ENCODE measurements around the gene SLITRK4. TPM values are rescaled to one million over a fixed set of nuclear protein-coding genes. Genes with fewer than 3 reads are reported as not detected.

Gene SLITRK4, protein sequence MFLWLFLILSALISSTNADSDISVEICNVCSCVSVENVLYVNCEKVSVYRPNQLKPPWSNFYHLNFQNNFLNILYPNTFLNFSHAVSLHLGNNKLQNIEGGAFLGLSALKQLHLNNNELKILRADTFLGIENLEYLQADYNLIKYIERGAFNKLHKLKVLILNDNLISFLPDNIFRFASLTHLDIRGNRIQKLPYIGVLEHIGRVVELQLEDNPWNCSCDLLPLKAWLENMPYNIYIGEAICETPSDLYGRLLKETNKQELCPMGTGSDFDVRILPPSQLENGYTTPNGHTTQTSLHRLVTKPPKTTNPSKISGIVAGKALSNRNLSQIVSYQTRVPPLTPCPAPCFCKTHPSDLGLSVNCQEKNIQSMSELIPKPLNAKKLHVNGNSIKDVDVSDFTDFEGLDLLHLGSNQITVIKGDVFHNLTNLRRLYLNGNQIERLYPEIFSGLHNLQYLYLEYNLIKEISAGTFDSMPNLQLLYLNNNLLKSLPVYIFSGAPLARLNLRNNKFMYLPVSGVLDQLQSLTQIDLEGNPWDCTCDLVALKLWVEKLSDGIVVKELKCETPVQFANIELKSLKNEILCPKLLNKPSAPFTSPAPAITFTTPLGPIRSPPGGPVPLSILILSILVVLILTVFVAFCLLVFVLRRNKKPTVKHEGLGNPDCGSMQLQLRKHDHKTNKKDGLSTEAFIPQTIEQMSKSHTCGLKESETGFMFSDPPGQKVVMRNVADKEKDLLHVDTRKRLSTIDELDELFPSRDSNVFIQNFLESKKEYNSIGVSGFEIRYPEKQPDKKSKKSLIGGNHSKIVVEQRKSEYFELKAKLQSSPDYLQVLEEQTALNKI
- 1 to 10 TPM in 1 of 5 donors, under 1 TPM in 1, not detected in 3; 0.29 to 6.2 TPM for total RNA-seq
- polyA plus RNA-seq = under 1 TPM; 0.03 to 0.15 (median 0.06) TPM
- long read RNA-seq, donor 1, partial matches to known transcripts = 0 of 1 reads
- long read RNA-seq, donor 1, other reads (novel, unspliced or antisense) = 0 of 1 reads
- long read RNA-seq, donor 2 = 0 reads
- long read RNA-seq, donor 3, partial matches to known transcripts = 0 of 1 reads
- long read RNA-seq, donor 3, other reads (novel, unspliced or antisense) = 0 of 1 reads
- long read RNA-seq, donor 4 = 0 reads
- long read RNA-seq, donor 5, partial matches to known transcripts = 0 of 1 reads
- long read RNA-seq, donor 5, other reads (novel, unspliced or antisense) = 0 of 1 reads
- long read RNA-seq, donor 6, partial matches to known transcripts = 0 of 2 reads
- long read RNA-seq, donor 6, other reads (novel, unspliced or antisense) = 0 of 2 reads
- long read RNA-seq, donor 7, partial matches to known transcripts = 0 of 2 reads
- long read RNA-seq, donor 7, other reads (novel, unspliced or antisense) = 0 of 2 reads
- long read RNA-seq, donor 8, partial matches to known transcripts = 0 of 1 reads
- long read RNA-seq, donor 8, other reads (novel, unspliced or antisense) = 0 of 1 reads
- long read RNA-seq, donor 9 = 0 reads
- long read RNA-seq, donor 10 = 0 reads

DNA sequence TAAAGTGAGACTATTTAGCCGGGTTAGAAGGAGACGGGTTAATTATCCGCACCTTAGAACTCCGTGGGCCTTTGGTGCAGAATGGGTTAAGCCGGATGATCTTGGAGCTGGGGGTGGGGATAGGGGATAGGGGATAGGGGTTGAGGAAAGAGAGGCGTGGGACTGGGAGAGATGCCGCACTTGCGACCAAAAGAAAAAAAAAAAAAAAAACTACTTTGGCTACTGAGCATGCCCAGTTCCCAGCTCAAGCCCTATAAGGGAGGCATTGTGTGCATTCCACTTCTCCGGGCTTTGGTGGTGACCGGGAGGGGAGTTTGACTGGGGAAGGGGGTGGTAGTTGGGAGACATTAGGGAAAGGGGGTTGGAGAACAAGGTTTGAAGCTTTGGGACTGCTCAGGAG, at the start of gene SLITRK4:
Gene SLITRK4 (minus strand): TSS at position 187 of the 400 bp plus-strand sequence. CDS start 4,993 bp downstream, outside the sequence.
- Histone ChIP-seq H3K4me3 (peak within 1 kb of the TSS; percentile 36 to 51 (median 44)), H3K27ac (no peak within 1 kb of the TSS), H3K4me1 (peaks cover 0 to 22% (median 15%) of the 10 kb centered on the region in 4 donors), H3K9me3 (no peaks in the 10 kb centered on the region), H3K27me3 (peaks cover 0 to 33% (median 22%) of the 10 kb centered on the region in 3 donors), H3K36me3 (no peaks in the 10 kb centered on the region)
- 2 to 47% (median 11%) methylated on average over 7 to 10 of the region's 10 CpGs for WGBS, 5 donors
- peak in 1 of 2 donors; percentile 66 for DNase-seq
- TF ChIP-seq POLR2AphosphoS5 (IDR thresholded peaks at IDR 0.05) (no peak), EP300 (IDR thresholded peaks at IDR 0.05) (no peak), POLR2A (IDR thresholded peaks at IDR 0.05) (no peak)
- TF ChIP-seq, protein P1, sequence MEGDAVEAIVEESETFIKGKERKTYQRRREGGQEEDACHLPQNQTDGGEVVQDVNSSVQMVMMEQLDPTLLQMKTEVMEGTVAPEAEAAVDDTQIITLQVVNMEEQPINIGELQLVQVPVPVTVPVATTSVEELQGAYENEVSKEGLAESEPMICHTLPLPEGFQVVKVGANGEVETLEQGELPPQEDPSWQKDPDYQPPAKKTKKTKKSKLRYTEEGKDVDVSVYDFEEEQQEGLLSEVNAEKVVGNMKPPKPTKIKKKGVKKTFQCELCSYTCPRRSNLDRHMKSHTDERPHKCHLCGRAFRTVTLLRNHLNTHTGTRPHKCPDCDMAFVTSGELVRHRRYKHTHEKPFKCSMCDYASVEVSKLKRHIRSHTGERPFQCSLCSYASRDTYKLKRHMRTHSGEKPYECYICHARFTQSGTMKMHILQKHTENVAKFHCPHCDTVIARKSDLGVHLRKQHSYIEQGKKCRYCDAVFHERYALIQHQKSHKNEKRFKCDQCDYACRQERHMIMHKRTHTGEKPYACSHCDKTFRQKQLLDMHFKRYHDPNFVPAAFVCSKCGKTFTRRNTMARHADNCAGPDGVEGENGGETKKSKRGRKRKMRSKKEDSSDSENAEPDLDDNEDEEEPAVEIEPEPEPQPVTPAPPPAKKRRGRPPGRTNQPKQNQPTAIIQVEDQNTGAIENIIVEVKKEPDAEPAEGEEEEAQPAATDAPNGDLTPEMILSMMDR (IDR thresholded peaks at IDR 0.05) = no peak
- intact Hi-C loops (cut with DNase I; ENCODE audit: low total_unique reads) = no loop called here

DNA sequence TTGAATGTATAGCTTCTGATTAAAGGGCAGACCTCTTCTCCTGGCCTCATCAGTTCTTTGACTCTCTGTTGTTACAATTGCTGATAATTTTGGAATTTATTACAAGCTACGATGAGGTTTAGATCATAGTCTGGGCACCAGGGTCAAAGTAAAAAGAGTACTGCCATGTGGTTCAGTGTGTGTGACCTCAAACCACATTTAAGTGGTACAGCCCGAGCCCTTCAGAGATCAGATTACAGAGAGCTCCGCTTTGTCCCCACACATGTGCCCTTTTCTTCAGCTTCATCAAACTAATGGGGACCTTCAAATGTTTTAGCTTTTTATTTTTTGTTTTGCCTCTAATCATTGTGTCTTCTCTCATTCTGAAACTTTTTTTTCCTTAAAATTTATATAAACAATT, 47.6 kb upstream of the SLITRK4 start:
- Histone ChIP-seq H3K27me3 (no peaks in the 10 kb centered on the region), H3K9me3 (no peaks in the 10 kb centered on the region), H3K27ac (no peak overlapping the region), H3K36me3 (no peaks in the 10 kb centered on the region), H3K4me3 (no peak overlapping the region), H3K4me1 (no peaks in the 10 kb centered on the region)
- DNase-seq = no peak
- WGBS, 5 donors = 38 to 45% (median 41%) methylated on average over 3 of the region's 3 CpGs
- intact Hi-C loops (cut with DNase I; ENCODE audit: low total_unique reads) = no loop called here
- TF ChIP-seq POLR2AphosphoS5 (IDR thresholded peaks at IDR 0.05) (no peak), EP300 (IDR thresholded peaks at IDR 0.05) (no peak)

DNA sequence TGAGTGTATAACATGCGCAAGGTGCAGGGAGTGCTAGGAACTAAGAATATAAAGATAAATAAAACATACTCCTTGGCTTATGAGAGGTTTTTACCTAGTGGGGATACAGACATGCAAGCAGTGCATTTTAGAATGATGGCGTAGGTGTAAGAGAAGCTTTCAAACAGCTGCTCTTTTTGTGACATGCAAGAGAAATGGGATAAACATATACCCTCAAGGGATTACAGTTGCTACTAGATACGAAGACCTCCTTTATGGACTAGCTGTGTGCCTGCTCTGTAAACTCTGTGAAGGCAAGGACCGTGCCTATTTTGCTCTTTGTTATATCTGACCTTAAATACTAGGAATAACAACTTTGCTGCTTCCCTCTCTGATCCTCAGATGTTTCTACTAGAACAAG, 39.0 kb upstream of the SLITRK4 start:
- WGBS, 5 donors = 50 to 73% (median 61%) methylated on average over 4 of the region's 4 CpGs
- H3K9me3 ChIP-seq = no peaks in the 10 kb centered on the region
- no peak overlapping the region for H3K4me3 ChIP-seq
- no peak for DNase-seq
- H3K27ac ChIP-seq = no peak overlapping the region
- no peaks in the 10 kb centered on the region for H3K36me3 ChIP-seq
- H3K4me1 ChIP-seq = no peaks in the 10 kb centered on the region
- no peak for TF ChIP-seq EP300 (IDR thresholded peaks at IDR 0.05)
- TF ChIP-seq POLR2AphosphoS5 (IDR thresholded peaks at IDR 0.05) = no peak
- TF ChIP-seq POLR2A (IDR thresholded peaks at IDR 0.05) = no peak
- TF ChIP-seq, protein P1 (IDR thresholded peaks at IDR 0.05) = no peak
- intact Hi-C loops (cut with DNase I; ENCODE audit: low total_unique reads) = no loop called here
- H3K27me3 ChIP-seq = no peaks in the 10 kb centered on the region

DNA sequence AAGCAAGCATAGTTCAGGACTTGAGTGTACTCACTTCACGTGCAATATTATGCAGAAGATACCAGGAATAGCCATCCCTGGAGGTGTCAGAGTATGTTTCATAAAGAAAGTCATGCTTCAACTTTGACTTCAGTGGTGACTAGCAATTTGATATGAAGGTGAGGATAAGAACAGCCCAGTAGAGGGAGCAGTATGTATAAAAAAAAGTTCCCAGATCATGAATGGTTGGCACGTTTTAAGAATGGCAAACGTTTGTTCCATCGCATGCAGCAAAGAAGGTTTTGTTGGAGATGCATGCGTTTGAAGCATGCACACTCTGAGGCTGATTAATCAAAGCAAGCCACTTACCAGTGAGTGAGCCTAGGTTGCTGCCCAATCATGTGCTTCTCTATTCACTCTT, 33.5 kb upstream of the SLITRK4 start:
- intact Hi-C loops (cut with DNase I; ENCODE audit: low total_unique reads) = no loop called here
- H3K27me3 ChIP-seq = no peaks in the 10 kb centered on the region
- 6 to 17% (median 10%) methylated on average over 5 of the region's 5 CpGs for WGBS, 5 donors

More for the DNA sequence above, 33.5 kb upstream of the SLITRK4 start:
- Histone ChIP-seq H3K36me3 (no peaks in the 10 kb centered on the region), H3K27ac (no peak overlapping the region), H3K9me3 (no peaks in the 10 kb centered on the region), H3K4me3 (no peak overlapping the region), H3K4me1 (no peaks in the 10 kb centered on the region)
- DNase-seq = peak in 1 of 2 donors; percentile 26
- TF ChIP-seq, protein P1 (IDR thresholded peaks at IDR 0.05) = peak in 1 of 7 experiments; percentile 20
- TF ChIP-seq EP300 (IDR thresholded peaks at IDR 0.05) = no peak
